ENCODE data around the gene SLC12A8.
A peak's percentile ranks its signal among the peaks of the same experiment; 100 is the strongest.

SLC12A8 gene

DNA sequence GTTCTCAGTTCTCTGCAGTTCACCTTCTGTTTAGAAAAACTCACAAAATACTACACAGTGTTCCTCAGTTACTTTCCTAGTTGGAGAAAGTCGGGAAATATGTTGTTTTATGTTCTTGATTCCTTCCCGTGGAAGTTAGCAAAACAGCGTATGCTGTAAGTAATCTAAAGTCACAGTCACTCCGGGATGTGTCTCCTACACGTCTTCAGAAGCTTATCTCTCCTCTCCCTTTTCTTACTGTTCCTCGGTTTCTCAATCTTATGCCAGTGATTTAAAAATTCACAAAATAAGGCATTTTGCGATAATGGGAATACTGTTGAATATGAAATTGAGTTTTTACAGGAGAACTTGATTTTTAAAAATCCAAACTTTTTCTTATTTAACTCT is 158.5 kb downstream of the SLC12A8 start:
- no peak for DNase-seq (ENCODE audit: low read depth)

DNA sequence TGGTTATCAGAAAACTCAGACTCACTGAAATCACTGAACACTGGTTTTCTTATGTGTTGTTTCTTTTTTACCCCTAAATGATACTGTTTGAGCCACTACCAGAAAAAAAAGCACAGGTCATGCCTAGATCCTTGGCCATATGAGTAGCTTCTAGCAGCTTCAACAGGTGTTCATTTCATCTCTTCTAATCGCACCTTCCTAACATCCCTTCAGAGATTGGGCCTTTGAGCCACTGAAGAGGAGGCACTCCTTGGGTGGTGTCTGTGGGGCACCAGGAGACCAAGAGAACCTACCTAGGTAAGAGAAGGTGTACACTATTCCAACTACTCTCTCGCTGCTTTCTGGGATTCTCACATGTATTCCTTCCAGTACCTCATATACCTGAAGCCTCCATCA is 159.2 kb downstream of the SLC12A8 start:
- no peak for DNase-seq (ENCODE audit: low read depth)

DNA sequence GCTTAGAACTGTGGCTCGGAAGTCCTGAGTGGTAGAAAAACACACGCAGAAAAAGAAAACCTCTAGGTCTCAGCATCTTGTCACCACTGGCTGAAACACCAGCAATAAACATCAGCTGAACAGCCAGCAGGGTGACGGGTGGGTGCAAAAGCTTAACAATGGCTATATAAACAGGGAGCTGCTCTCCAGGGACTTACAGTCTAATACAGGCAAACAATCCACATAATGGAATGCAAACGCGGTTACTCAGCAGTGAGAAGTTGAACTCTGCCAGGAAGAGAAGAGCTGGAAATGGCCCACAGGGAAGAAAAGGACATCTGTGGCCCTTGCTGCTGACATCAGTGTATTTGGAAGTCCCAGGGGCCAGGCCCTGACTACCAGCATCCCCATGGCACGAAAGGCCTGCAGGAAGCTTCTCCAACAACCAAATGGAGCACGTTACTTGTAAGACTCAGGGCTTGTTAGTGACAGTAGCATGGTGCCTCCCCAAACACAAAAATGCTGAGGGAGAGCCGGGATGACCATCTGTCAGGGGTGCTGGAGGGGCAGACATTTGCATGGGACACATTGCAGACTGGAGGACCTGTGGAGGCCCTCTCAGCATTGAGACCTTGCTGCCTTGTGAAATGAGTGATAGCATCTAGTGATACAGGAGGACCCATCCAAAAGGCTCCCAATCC is 159.8 kb downstream of the SLC12A8 start:
- peak; percentile 95 for DNase-seq (ENCODE audit: low read depth)

DNA sequence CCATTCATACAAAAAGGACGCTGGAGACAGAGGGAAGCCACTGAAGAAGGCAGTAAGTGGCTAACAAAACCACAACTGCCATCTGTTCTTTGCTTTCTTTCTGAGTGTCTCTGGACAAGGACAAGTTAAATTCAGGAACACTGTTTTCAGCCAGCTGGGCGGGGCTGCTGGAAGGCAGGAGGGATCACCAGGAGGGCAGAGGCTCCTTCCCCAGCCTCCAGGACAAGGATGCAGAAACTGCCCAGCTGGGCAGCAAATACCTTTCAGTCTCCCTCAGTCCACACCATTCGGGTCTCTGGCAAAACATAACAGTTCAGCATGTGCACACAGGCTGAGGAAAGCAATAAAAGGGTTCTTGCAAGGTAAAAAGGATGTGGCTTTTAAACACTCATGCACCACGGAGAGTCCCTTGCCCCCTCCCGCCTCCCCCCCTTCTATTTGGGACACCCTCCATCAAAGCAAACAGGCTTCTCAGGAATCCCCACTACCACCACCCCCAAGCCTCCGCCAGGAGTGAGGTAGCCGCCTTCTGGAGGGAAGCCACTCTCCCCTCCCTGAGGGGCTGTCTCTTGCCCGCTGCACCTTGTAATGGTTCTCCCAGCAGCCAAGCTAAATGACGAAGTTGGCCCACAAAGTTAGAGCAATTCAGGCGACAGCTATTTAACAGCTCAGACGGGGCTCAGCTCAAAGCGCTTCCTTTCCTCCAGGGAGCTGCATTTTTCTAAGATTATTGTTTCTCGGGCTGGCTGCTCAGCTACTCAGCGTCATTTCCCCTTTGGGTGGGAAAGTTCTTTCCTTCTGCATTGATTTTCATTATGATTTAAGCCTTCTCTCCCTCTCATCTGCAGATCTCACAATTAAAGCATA is 160.6 kb downstream of the SLC12A8 start:
- DNase-seq (ENCODE audit: low read depth) = peak; percentile 78

DNA sequence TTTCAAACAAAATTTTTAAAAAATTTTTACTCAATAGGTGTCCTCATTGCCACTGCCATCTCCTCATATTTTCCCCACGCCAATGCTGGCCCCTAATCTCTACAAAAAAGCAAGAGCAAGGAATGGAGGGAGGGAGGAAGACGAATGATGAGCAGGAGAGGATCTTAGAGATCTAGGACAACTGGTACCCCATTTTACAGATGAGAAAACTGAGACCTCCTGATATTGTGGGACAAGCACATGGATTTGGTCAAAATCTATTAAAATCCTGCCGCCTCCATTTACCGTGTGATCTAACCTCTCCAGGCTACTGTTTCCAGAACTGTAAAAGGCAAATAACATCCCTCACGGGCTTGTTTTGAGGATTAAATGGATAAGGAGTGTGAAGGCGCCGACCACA is 161.3 kb downstream of the SLC12A8 start:
- no peak for DNase-seq (ENCODE audit: low read depth)

DNA sequence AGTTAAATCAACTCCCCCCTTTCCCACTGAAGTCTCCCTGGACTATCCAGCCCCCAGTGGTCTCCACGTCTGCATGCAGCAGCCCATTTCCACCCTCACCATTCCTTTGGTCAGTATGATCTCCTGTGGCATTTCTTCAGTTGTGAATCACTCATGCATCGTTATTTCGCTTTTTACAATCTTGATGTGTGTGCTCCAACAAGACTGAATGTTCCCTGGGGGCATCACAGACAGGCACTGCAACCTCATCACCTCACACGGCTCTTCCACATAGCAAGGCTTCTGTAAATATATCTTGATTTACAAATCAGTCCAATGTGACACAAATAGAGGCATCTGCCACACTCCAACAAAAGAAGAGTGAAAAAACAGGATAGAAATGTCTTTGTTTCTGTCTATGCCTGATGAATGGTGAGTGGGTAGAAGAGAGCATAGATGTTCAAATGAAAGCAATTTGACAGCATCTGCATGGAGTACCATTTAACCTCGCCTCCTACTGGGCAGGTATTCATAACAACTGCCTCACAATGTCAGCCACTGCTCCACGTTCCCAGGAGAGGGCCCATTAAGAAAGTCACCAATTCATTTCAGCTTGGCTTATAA is 162.0 kb downstream of the SLC12A8 start:
- DNase-seq (ENCODE audit: low read depth) = no peak

DNA sequence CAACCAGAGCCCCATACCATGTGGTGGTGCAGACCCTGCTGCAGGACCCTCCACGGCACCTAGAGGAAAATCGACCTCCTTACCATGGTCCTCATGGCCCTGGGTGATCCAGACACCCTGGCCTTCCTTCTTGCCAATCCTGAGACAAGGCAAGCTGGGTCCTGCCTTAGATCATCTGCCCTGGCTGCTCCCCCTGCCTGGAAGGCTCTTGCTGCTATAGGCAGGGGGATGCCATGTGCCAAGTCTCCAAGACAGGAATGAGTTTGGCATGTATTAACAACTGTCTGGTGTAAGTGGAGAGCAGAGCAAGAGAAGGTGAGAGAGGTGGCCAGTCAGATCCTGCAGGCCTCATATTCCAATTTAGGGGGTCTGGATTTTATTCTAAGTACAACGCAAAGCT is 164.3 kb downstream of the SLC12A8 start:
- no peak for DNase-seq (ENCODE audit: low read depth)

DNA sequence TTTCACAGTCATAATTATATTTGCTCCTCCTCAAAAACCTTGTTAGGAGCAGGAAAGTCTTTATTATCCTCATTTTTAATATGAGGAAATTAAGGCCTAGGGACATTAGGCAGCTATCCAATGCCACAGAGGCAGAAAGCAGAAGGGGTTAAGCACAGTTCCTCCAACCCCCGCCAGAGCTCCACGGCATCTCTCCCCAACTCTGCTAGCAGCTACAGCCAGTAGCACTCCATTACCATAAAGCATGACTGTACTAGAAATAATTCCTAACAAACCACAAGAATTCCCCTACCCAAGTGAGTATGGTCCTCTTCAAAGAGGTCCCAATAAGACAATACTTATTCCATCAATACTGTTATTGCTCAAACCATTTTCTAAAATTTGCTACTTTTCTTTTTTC is 166.6 kb downstream of the SLC12A8 start:
- peak; percentile 39 for DNase-seq (ENCODE audit: low read depth)

DNA sequence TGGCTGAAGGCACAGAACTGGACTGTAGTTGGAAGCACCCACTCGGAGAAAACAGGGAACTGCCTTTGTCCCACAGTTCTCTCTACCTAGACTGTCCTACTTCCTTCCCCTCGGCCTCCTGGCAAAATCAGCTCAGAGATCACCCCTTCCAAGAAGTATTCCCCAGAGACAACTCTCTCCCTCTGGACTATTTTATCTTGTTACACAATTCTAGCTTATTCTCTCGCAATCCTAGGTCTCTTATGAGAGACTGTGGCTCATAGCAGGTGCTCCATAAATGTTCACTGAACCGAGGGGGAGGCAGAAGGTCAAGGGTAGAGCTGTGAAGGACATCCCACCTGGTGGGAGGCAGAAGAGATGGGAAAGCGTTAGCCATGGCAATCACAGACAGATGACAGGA is 167.4 kb downstream of the SLC12A8 start:
- no peak for DNase-seq (ENCODE audit: low read depth)

DNA sequence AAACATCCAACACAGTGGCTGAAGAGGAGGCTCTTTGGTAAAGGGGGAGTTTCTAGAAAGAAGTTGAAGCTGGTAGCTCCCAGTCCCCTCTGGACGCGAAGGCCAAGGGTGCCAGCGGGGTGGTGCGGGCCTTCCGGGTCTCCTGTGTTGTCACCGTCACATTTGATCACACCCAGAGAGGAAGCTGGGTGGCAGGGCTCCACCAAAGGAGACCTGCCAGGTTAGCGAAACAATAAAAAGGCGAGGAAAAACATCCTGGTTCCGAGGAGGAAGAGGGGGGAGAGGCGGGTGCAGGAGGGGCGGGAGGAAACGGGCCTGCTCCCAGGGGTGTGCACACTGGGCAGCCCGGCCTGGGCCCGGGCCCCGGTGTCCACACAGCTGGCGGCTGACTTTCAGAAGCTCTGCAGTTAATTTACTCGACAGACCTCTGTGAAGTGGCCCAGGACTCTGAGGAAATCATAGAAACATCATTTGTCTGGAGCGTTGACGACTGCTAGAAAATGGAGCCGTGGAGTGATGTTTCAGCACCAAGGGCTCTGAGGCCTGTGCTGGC is 168.9 kb downstream of the SLC12A8 start:
- DNase-seq (ENCODE audit: low read depth) = no peak

DNA sequence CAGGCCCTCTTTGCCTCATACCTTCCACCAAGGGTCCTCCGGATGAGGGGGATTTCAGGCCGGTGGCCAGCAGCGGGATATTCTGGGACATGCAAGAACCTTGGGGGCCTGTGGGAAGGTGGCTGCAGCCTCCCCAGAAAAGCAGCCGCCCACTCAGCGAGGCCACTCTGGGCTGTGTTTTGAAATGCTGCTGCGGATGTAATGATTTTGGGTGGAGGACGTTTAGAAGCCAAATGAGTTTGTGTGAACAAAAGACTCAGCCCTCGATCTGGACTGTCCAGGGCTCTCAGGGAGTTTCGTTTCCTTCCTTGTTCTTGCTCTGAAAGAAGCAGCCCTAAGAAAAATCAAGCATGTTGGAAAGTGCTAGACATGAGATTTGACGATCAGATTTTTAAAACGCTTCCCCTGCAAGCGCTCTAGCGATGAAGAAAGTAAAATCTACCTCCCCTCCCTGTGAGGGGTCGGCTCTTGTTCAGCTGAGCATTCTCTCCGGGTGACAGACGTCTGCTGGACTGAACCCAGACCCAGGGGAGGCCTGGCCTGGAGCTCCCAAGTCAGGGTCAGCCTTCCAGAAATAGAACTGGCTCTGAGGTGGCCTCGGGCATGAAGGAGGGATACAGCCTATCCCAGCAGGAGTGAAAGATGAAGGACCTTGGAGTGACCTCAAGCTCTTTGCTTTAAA is 169.7 kb downstream of the SLC12A8 start:
- DNase-seq (ENCODE audit: low read depth) = no peak

DNA sequence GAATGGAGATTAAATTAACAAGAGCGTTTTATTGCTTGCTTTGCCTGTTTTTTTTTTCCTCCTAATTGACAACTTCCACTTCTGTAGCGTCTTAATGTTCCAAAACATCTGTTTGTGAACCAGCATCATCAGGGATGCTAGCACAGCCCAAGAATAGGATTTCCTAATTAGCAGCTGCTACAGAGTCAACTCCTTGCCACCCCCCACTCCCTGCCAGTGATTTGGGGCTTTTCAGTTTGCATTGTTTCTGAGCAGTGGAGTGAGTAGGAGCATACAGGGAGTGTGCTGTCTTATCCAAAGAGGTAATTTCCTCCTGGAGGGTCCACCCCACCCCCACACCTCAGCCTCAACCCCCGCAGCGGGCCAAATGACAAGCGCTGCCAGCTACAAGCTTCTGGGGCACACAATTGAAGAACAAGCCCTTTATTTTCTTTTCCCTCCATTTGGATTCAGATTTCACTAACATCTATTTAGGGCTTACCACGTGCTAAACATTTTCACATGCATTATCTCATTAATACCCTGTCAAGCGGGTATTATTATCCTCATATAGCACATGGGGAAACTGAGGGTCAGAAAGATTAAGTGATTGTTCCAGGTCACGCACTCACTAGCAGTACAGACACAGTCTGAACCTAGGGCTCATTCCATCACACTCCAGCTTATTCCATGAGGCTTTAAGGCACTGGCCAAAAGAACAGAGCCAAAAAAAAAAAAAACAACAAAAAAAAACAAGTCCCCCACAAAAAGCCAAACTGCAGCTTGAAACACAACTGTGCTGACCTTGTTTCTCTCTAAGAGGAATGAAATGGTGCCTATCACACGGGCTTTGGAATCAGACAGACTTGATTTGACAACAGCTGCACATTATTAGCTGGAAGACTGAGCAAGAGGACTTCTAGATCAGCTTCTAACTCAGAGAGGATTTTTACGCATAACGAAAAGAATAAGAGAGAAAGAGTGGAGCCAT is 173.1 kb downstream of the SLC12A8 start:
- DNase-seq (ENCODE audit: low read depth) = no peak

DNA sequence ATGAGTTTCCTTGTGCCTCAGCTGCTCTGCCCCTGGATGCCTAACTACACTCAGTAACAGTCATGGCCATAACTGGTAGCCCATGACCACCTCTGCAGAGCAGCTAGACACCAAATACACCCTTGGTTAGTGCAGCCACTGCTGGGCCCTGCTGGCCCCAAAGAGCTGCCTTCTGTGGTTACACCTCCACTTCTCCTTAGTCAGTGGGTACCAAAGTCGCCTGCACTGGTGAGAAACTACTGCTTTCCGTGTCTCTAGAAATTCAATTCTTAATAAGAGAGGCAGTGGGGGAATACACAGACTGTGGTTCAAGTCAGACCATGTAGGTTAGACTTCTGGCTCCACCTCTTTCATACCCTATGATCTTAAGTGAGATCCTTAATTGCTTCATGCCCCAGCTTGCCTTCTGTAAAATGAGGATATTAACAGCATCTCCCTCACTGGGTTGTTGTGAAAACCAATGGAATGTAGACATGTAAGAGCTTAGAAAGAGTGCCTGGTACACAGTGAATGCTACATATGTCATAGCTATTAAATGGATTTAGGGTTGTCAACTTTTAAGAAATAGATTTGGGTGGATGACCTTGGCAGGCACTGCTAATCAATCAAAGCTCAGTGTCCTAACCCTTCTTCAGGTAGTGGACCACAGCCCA is 174.9 kb downstream of the SLC12A8 start:
- no peak for DNase-seq (ENCODE audit: low read depth)

DNA sequence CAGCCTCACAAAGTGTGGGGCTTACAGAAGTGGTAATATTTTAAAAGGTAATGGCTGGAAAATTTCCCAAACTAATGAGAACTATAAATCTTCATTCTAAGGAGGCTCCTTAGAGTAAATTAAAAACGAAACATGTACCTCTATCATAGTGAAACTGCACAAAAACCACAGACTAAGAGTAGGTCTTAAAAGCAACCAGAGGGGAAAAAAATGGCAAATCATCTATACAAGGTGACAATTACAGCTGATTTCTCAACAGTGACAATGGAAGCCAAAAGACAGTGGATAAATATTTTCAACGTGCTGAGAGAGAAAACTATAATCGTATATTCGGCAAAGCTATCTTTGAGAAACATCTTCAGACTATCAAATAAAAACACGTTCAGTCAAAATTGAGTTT is 177.3 kb downstream of the SLC12A8 start:
- no peak for DNase-seq (ENCODE audit: low read depth)

DNA sequence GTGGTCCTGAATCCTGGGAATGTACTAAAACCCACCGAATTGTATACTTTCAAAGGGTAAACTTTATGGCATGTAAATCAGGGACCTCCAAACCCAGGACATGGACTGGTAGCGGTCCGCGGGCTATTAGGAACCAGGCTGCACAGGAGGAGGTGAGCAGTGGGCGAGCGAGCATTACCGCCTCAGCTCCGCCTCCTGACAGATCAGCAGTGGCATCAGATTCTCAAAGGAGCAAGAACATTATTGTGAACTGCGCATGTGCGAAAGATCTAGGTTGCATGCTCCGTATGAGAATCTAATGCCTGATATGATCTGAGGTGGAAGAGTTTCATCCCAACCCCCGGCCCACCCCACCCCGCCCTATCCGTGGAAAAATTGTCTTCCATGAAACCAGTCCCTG is 178.9 kb downstream of the SLC12A8 start:
- DNase-seq (ENCODE audit: low read depth) = no peak

DNA sequence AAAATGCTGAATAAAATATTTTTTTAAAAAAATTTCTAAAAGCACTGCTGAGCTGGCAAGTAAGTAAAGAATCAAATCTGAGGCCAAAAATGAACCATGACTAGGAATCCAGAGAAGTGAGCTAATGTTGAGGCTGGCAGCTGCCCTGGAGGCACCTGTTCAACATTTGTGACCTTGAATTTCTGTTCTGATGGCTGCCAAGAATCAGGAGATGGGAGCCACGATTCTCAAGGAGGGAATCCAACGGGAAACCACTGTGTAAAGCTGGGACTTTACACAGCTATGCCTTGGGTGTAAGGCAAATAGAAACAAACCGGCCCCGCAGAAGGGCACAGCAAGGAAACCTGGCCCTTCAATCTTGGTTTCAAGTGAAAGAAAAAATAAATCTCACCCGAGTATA is 179.4 kb downstream of the SLC12A8 start:
- no peak for DNase-seq (ENCODE audit: low read depth)

DNA sequence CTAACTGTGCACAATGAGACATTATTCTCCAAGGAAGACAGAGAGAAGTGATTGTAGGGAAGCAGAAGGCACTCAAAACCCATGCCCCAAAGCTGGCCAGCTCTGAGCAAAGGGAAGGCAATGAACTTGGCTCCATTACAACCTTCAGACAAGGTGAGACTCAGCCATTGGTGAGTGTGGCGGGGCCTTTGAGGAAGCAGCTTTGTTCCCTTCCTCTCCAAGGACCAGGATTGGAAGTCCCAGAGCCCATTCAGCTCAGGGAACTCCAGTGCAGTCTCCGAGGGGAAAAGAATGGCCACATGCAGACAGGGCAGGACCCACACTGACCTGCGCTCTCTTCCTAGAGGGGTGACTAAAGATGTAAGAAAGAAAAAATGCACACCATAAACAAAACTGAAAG is 179.9 kb downstream of the SLC12A8 start:
- DNase-seq (ENCODE audit: low read depth) = no peak
